GM23338 (cell line): ENCODE measurements around the gene JAG2. TPM values are rescaled to one million over a fixed set of nuclear protein-coding genes. Genes with fewer than 3 reads are reported as not detected.

Experiments
- ATAC-seq: fragments of 200-7000 bp; cut with Tn5 transposase; 3 replicates; pipeline ENCODE4 v1.9.1; 2020
- DNase-seq: peaks from one replicate; pipeline ENCODE4 v3.0.0-alpha.2; 2015; ENCODE audit warnings: low spot score
- H2AFZ ChIP-seq: fragments of 200-600 bp; sonication (generic); 2 replicates; pipeline ENCODE4 v1.8.0; 2016; ENCODE audit warnings: antibody characterized with exemption, mild to moderate bottlenecking, moderate library complexity
- H3F3A ChIP-seq: fragments of 200-600 bp; sonication (generic); replicated peaks from 2 replicates; pipeline ENCODE4 v1.8.0; 2017; ENCODE audit warnings: antibody characterized with exemption, mixed run types, low read depth
- H3K27ac ChIP-seq: fragments of 200-600 bp; sonication (generic); 2 replicates; pipeline ENCODE4 v1.6.1; 2016; ENCODE audit warnings: low read depth
- H3K27me3 ChIP-seq: fragments of 200-600 bp; sonication (generic); 2 replicates; pipeline ENCODE4 v1.8.0; 2016; ENCODE audit warnings: mild to moderate bottlenecking, mixed run types, moderate library complexity; ENCODE audit not compliant: insufficient read depth
- H3K36me3 ChIP-seq: fragments of 200-600 bp; sonication (generic); 2 replicates; pipeline ENCODE4 v1.8.0; 2016; ENCODE audit warnings: mild to moderate bottlenecking; ENCODE audit not compliant: insufficient read depth
- H3K4me1 ChIP-seq: fragments of 200-600 bp; sonication (generic); 2 replicates; pipeline ENCODE4 v1.8.0; 2016; ENCODE audit warnings: mild to moderate bottlenecking, moderate library complexity; ENCODE audit not compliant: insufficient read depth
- H3K4me2 ChIP-seq: fragments of 200-600 bp; sonication (generic); 2 replicates; pipeline ENCODE4 v1.7.1; 2017; ENCODE audit warnings: mixed run types
- H3K4me3 ChIP-seq: fragments of 200-600 bp; sonication (generic); 2 replicates; pipeline ENCODE4 v1.6.1; 2016; ENCODE audit warnings: mixed run types
- H3K79me2 ChIP-seq: fragments of 200-600 bp; sonication (generic); replicated peaks from 2 replicates; pipeline ENCODE4 v1.8.0; 2017; ENCODE audit warnings: mild to moderate bottlenecking; ENCODE audit not compliant: insufficient read depth
- H3K9me2 ChIP-seq: fragments of 200-600 bp; sonication (generic); 2 replicates; pipeline ENCODE4 v1.8.0; 2017; ENCODE audit not compliant: insufficient read depth
- H4K20me1 ChIP-seq: fragments of 200-600 bp; sonication (generic); replicated peaks from 2 replicates; pipeline ENCODE4 v1.8.0; 2017; ENCODE audit warnings: mild to moderate bottlenecking; ENCODE audit not compliant: insufficient read depth
- H3K27ac Mint-ChIP-seq: 2 replicates; pipeline ENCODE4 v1.8.0; 2020; ENCODE audit warnings: inconsistent platforms, mild to moderate bottlenecking, moderate library complexity, mixed read lengths
- H3K27me3 Mint-ChIP-seq: 3 replicates; pipeline ENCODE4 v1.8.0; 2022; ENCODE audit warnings: low read depth, mild to moderate bottlenecking, moderate library complexity, mixed read lengths, inconsistent platforms; ENCODE audit not compliant: insufficient read depth, poor library complexity
- H3K36me3 Mint-ChIP-seq: 3 replicates; pipeline ENCODE4 v1.8.0; 2021; ENCODE audit warnings: low read depth, mild to moderate bottlenecking, inconsistent platforms, moderate library complexity, mixed read lengths
- H3K4me1 Mint-ChIP-seq: 3 replicates; pipeline ENCODE4 v1.8.0; 2020; ENCODE audit warnings: mild to moderate bottlenecking, inconsistent platforms, mixed read lengths
- H3K4me3 Mint-ChIP-seq: 3 replicates; pipeline ENCODE4 v1.8.0; 2021; ENCODE audit warnings: moderate library complexity, mild to moderate bottlenecking, inconsistent platforms, mixed read lengths
- H3K9me3 Mint-ChIP-seq: 3 replicates; pipeline ENCODE4 v1.8.0; 2020; ENCODE audit warnings: moderate library complexity, mild to moderate bottlenecking, inconsistent platforms, mixed read lengths
- CTCF ChIP-seq, 2 experiments: fragments of 200-600 bp in 1 of 2; sonication (generic) in 1 of 2; conservative IDR thresholded peaks; 2 replicates each; pipeline versions ENCODE4 v1.5.1 to v1.6.1; 2016 to 2017; ENCODE audit warnings: antibody characterized with exemption in 2 of 2, low read depth in 2 of 2, mild to moderate bottlenecking in 2 of 2, moderate library complexity in 1 of 2
- ETS1 ChIP-seq: IDR thresholded peaks from 2 replicates; pipeline ENCODE4 v1.6.1; 2016; ENCODE audit warnings: antibody characterized with exemption
- EZH2 ChIP-seq: fragments of 200-600 bp; sonication (generic); IDR thresholded peaks from one replicate; pipeline ENCODE4 v1.8.0; 2017; ENCODE audit warnings: antibody characterized with exemption, mild to moderate bottlenecking, low read depth; ENCODE audit not compliant: unreplicated experiment
- EZH2phosphoT487 ChIP-seq: fragments of 200-600 bp; sonication (generic); IDR thresholded peaks from one replicate; pipeline ENCODE4 v1.8.1; 2018; ENCODE audit warnings: antibody characterized with exemption; ENCODE audit not compliant: unreplicated experiment
- JUNB ChIP-seq: IDR thresholded peaks from one replicate; pipeline ENCODE4 v1.6.1; 2016; ENCODE audit warnings: antibody characterized with exemption; ENCODE audit not compliant: unreplicated experiment
- POLR2AphosphoS5 ChIP-seq: IDR thresholded peaks from 2 replicates; pipeline ENCODE4 v1.6.1; 2016; ENCODE audit warnings: antibody characterized with exemption, low read depth
- REST ChIP-seq: IDR thresholded peaks from one replicate; pipeline ENCODE4 v1.6.1; 2018; ENCODE audit warnings: antibody characterized with exemption; ENCODE audit not compliant: unreplicated experiment
- ZNF331 ChIP-seq: fragments of 250-450 bp; sonication (Bioruptor Pico); IDR thresholded peaks from 2 replicates; pipeline ENCODE4 v1.5.0; 2020; ENCODE audit warnings: low read depth, mild to moderate bottlenecking, moderate library complexity
- ZNF462 ChIP-seq: fragments of 250-450 bp; sonication (Bioruptor Pico); IDR thresholded peaks from 2 replicates; pipeline ENCODE4 v1.5.0; 2020; ENCODE audit warnings: mild to moderate bottlenecking, moderate library complexity
- polyA plus RNA-seq: library from polyadenylated mRNA; unstranded; fragments of >200 nt; fragmentation: Nextera tagmentation; extraction: Ambion mirVana; gene quantifications from 2 replicates; pipeline ENCODE4 v1.2.1, GENCODE V29; 2016
- total RNA-seq: library from RNA; depleted of rRNA; stranded (reverse); fragments of >200 nt; shearing (Covaris generic); gene quantifications from 2 replicates; pipeline ENCODE4 v1.2.3, GENCODE V29; 2014

JAG2 gene
- total and polyA plus RNA-seq, 2 experiments from 2014 or later, result 1.9 to 10.3 TPM

GRCh38 chr14:105124823-105125222 lies 43.8 kb downstream of the JAG2 start (continued):
- no peak for TF ChIP-seq REST

- H3K4me2 ChIP-seq, result no peak overlapping the region
- Mint-ChIP-seq H3K36me3 (no peaks in the 10 kb centered on the region), H3K4me3 (no peak overlapping the region), H3K27ac (no peak overlapping the region; the same call in 1 of the 2 replicates), H3K27me3 (peaks cover 17% of the 10 kb centered on the region), H3K9me3 (peaks cover 20% of the 10 kb centered on the region), H3K4me1 (0 out of 3 replicates have a peak, but pooled peaks cover 3% of the 10 kb centered on the region)
- DNase-seq (no peak), ATAC-seq (no peak)
- no peaks in the 10 kb centered on the region for H3K79me2 ChIP-seq
- no peaks in the 10 kb centered on the region for H3F3A ChIP-seq
- no peak overlapping the region for H3K27ac ChIP-seq
- no peaks in the 10 kb centered on the region for H3K36me3 ChIP-seq
- no peaks in the 10 kb centered on the region for H3K4me1 ChIP-seq
- H3K27me3 ChIP-seq, result no peaks in the 10 kb centered on the region
- H3K9me2 ChIP-seq, result no peaks in the 10 kb centered on the region
- H2AFZ ChIP-seq, result no peak overlapping the region
- H4K20me1 ChIP-seq, result no peaks in the 10 kb centered on the region
- H3K4me3 ChIP-seq, result no peak overlapping the region
- no peak for TF ChIP-seq EZH2
- no peak for TF ChIP-seq ZNF462 (CRISPR knock-in tag)
- TF ChIP-seq ETS1, result no peak
- no peak for TF ChIP-seq JUNB
- no peak for TF ChIP-seq ZNF331
- no peak for TF ChIP-seq EZH2phosphoT487
- no peak for TF ChIP-seq CTCF (conservative IDR thresholded peaks at IDR 0.05; ENCODE audit: low read depth in 2 of 2)
- no peak for TF ChIP-seq POLR2AphosphoS5
Measured at GRCh38 chr14:105123981-105124765, 44.4 kb downstream of the JAG2 start.
